Measurements from ENCODE around the gene MYO7A.

MYO7A gene

DNA sequence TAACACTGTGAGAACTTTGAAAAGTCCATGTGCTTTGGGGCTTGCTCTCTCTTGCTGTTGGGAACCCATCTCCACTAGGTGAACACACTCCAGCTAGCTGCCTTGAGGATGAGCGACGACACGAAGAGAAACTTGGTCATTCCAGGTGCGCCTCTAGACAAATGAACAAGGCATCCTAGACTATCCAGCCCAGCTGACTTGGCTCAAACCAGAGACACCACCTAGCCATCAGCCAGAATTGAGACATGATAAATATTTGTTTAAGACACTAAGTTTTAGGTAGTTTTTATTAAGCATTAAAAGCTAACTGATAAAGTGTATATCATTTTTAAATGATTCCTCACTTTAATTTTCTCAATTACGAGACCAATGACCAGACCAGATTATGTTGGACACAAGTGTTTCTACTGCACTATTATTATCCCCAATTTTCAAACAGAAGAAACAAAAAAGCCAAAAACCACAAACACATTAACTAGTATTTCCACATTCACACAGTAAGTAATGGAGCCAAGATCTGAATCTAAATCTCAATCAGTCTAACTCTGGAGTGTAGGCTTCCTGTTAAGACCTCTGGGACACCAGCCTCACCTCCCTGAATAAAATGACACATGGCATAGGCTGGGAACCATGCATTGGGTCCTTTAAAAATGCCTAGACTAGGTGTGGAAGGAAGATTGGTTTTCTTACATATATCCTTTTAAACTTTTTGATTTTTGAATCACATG, 103.0 kb downstream of the MYO7A start:
- no peak for DNase-seq

GRCh38 chr11:77231800-77232199, 103.8 kb downstream of the MYO7A start:
- DNase-seq, result no peak

GRCh38 chr11:77232242-77232641, 104.2 kb downstream of the MYO7A start:
- DNase-seq, result no peak

DNA sequence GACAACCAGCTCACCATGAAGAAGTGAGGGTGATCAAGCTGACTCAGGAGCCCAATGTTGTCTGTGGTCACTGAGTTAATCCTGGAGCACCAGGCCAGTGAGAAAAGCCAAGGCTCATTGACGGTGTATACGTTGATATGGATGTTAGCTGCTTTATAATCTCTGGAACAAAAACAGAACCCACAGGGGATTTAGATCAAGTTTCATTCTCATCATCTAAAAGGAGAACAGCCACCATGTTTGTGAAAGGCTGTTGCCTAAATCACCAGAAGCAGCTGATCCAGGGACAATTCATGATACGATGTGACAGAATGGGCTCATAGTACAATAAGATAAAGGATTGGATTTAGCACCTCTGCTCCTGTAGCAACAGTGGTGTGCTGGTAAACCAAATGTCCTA, 105.0 kb downstream of the MYO7A start:
- DNase-seq, result no peak

- DNase-seq, result no peak
Measured at GRCh38 chr11:77236901-77237300, 108.9 kb downstream of the MYO7A start.

- DNase-seq, result no peak
Measured at GRCh38 chr11:77244277-77245027, 116.4 kb downstream of the MYO7A start.

- no peak for DNase-seq
Measured at GRCh38 chr11:77249427-77249826, 121.4 kb downstream of the MYO7A start.

DNA sequence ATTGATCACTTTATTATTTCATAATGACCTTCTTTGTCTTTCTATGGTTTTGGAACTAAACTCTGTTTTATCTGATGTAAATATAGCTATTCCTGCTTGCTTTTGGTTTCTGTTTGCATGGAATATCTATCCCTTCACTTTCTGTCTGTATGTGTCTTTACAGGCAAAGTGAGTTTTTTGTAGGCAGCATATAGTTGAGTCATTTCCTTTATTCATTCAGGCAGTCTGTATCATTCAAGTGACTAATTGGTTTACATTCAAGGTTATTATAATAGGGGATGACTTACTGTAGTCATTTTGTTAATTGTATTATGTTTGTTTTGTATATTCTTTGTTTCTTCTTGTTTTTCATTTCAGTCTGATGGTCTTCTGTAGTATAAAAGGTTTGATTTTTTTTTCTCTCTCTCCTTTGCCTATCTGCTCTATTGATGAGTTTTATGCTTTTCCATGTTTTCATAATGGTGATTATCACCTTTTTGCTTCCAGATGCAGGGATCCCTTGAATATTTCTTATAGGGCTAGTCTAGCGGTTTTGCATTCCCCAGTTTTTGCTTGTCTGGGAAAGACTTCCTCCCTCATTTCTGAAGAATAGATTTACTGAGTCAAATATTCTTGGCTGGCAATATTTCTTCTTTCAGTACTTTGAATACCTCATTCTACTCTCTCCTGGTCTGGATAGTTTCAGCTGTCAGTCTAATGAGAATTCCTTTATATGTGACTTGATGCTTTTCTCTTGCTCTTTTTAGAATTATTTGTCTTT, 123.0 kb downstream of the MYO7A start:
- no peak for DNase-seq

GRCh38 chr11:77252555-77253270, 124.7 kb downstream of the MYO7A start:
- DNase-seq, result no peak

DNA sequence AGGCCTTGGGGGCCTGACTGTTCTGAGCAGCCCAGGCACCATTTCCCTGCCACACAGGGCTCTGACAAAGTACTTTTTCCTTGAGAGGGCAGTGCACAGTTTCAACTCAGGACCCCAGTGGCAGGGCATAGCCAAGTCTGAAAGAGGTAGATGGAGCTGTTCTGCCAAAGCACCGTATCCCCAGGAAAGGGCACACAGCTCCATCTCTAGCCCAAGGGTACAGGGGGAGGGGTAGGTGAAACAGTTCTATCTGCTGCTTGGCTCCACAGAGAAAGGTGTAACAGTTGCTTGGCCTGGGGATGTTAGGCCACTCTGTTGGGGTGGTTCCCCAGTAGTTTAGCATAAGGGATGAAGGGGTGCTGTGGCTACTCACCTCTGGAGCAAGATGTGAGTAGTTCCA, 125.6 kb downstream of the MYO7A start:
- no peak for DNase-seq

DNA sequence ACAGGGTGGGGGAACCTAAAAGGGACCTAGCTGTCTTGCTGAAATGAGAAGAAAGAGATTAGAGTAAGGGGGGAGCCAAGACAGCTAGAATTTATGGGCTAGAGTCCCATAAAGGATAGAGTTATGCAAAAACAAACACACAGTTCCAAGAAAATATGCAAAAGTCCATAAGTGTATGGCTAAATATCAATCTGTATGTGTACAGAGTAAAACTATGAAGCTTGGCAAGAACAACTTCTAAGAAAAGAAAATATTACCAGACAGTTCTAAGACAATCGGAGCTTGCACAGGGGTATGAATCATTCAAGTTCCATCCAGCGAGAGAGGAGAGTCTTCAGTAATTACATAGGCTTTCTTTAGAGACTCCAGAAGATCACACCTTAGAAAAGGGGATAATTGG, 131.6 kb downstream of the MYO7A start:
- DNase-seq, result no peak

GRCh38 chr11:77262803-77263202, 134.8 kb downstream of the MYO7A start:
- no peak for DNase-seq
